GM12873 (cell line): ENCODE data around the gene PHLPP1.

ENCODE experiments used
- TF ChIP-seq, protein P1 (sequence below): IDR thresholded peaks from 2 replicates; pipeline ENCODE4 v1.5.1; 2012; ENCODE audit warnings: low read depth, mild to moderate bottlenecking, moderate library complexity, low read length, control low read depth; ENCODE audit not compliant: insufficient read depth; ENCODE audit errors: missing control alignments

Gene PHLPP1

DNA sequence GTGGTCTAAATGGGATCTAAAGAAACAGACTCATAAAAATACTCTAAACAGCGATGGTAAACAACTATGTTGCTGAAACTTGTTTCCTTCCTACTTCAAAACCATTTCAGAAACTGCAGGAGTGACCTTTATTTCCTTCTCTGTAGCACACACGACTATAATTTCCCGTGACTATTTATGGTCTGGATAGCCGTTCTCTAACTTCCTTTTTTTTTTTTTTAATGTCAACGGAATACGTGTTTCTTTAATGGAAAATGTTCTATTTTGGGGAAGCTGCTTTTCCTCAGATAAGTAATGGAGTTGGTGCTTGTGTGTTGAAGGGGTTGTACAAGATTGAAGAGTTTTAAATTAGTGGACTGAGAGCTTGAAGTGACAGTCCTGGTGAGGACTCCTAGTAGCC is 224.1 kb downstream of the PHLPP1 start:
- TF ChIP-seq, protein P1, sequence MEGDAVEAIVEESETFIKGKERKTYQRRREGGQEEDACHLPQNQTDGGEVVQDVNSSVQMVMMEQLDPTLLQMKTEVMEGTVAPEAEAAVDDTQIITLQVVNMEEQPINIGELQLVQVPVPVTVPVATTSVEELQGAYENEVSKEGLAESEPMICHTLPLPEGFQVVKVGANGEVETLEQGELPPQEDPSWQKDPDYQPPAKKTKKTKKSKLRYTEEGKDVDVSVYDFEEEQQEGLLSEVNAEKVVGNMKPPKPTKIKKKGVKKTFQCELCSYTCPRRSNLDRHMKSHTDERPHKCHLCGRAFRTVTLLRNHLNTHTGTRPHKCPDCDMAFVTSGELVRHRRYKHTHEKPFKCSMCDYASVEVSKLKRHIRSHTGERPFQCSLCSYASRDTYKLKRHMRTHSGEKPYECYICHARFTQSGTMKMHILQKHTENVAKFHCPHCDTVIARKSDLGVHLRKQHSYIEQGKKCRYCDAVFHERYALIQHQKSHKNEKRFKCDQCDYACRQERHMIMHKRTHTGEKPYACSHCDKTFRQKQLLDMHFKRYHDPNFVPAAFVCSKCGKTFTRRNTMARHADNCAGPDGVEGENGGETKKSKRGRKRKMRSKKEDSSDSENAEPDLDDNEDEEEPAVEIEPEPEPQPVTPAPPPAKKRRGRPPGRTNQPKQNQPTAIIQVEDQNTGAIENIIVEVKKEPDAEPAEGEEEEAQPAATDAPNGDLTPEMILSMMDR: no peak

DNA sequence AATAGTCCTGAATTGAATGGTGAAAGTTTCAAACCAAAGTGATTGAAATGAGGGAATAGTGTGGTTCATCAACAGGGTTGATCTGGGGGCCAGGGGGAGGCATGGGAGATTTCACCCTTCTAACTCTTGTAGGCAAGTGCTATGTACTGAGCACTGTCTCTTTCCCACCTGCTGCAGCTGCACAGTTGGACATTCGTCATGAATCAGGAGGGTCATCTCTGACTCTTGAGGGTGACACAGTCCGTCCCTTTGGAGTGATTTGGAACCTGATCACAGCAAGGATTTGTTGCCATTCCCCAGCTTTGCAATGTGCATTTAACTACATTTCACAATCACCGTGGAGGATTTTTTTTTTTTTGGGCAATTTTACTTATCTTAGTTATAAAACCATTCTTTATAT is 224.6 kb downstream of the PHLPP1 start:
- TF ChIP-seq, protein P1: no peak

DNA sequence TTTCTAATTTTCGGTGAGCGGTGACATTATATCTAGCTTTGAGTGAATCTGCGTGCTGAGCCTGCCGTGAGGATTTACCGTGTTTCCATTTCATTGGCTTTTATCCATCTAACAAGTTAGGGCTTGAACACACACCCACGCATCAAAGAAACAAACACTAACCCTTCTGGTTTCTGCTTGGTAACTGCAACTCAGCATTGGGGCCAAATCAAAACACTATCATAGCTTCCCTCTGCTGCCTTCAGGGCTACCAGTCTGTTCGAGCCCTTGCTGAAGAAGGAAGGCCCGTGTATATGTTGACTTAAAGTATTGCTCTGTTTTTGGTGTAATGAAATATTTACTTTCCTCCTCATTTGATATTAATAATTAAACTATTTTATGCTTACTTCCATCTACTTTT is 227.2 kb downstream of the PHLPP1 start:
- TF ChIP-seq, protein P1: no peak

DNA sequence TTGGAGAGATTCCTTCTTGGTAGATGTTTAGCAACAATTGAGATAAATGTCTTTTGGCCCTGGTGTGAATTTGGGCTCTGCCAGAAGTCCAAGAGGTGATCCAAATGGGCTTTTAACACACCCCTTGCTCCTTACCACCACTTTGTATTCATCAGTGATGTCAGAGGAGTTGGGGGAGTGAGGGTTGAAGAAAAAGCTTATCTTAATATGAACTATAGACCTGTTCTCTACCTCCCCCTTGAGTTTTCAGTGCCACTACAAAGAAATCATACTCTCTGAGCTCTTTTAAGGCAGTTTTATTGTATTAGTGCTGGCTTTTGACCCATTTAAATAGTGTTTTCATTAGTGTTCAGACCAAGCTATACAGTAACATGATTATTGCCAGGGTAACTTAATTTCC is 229.1 kb downstream of the PHLPP1 start:
- TF ChIP-seq, protein P1: no peak

DNA sequence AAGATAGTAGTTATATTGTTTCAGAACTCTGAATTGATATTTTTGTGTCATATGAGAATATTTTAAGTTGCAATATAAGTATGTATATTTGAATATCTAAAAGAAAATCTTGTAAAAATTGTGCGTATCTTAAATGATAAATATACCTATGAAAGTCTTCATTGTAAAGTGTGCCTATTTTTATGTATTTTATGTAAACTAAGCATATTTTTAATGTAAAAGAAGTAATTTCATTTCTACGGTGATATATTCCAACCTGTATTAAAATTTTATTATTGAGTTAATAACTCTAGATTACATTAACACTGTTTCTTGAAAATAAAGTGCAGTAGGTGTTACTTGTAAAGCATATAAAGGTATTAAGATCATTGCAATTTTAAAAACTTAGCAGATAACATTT is 233.4 kb downstream of the PHLPP1 start:
- TF ChIP-seq, protein P1: no peak

DNA sequence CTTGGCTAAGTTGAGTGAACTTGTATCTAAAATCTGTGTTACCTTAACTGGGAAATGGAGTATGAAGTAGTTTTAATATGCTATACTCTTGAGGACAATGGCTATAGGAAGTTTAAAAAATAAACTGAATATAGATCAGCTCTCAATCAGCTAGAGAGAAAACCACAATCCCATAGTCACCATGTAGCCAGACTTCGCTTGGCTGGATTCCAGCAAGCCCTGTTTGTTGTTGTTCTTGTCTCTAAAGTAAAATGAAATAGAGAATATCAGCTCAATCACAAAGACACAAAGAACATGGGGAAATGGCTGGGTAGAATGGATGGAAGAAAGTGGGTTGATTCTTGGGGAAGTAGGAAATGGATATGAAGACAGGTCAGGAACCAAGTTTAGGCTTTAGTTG is 234.9 kb downstream of the PHLPP1 start:
- TF ChIP-seq, protein P1: no peak

DNA sequence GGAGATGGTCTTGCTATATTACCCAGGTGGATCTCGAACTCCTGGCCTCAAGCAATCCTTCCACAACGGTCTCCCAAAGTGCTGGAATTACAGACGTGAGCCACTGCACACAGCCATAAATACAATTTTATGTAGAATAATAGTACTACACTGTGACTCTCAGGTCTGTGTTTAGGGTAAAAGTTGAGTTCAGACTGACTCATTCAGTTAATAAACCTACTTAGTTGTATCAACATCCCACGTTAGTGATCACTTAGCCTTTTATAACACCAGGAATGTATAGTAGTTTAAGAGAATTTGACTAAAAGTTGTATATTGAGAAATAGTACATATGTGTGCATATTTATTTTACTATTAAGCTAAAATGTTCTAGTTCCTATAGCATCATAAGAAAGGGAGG is 237.5 kb downstream of the PHLPP1 start:
- TF ChIP-seq, protein P1: no peak
